NCI-H128 (cell line): Measurements from ENCODE around the gene CHTF8.
A peak's percentile ranks its signal among the peaks of the same experiment; 100 is the strongest.
"Not testable (repeated sequence)": the region's sequence is repeated elsewhere in the genome, so short reads cannot be mapped to it uniquely, and the experiment has no call there.

ENCODE experiments used
- DNase-seq: peaks from one replicate; lab custom pipeline; 2025; ENCODE audit not compliant: unreplicated experiment; lab: John Stamatoyannopoulos, UW

The CHTF8 gene, protein sequence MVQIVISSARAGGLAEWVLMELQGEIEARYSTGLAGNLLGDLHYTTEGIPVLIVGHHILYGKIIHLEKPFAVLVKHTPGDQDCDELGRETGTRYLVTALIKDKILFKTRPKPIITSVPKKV

DNA sequence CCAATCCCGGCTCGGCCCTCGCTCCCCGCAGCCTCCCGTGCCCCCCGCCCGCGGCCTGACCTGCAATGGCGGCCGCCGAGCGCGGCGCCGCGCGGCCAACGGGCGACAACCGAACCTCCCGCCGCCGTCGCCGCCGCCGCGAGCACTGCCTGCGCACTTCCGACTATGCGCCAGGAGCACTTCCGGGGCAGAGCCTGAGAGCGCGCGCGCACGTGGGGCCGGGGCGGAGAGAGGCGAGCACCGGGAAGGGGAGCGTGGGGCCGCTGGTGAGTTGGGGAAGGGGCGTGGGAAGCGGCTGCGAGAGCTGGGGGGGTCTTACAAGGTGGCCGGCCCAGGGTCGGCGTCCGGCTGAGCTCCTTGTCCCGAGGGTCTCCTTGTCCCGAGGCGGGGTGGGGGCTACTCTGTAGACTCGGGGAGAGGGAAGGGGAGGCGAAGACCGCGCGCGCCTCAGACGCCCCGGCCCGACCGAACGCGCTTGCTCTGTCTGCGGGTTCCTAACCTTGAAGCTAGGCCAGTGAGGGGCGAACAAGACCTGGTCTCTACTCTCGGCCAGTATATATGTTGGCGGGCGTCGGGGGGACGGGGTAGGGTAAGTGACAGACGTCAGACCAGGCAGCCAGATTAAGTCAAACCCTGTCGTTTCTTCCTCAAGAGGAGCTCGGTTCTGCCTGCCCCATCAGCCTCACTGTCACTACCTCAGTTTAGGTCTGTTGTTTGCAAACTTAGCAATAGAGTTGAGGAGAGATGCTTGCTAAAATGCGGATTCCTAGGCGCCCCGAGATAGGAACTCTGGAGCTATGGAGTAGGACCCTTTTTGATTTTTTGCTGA, at the start of gene CHTF8, which contains the start of gene UTP4:
Gene CHTF8, minus strand, starts transcription at position 165 of the 829 bp plus-strand sequence. CDS start 11,130 bp downstream, outside the sequence.
Gene UTP4, plus strand, starts transcription at position 226 of the 829 bp plus-strand sequence. CDS start 811 bp downstream, outside the sequence.
- DNase-seq, result peak; percentile 45

DNA sequence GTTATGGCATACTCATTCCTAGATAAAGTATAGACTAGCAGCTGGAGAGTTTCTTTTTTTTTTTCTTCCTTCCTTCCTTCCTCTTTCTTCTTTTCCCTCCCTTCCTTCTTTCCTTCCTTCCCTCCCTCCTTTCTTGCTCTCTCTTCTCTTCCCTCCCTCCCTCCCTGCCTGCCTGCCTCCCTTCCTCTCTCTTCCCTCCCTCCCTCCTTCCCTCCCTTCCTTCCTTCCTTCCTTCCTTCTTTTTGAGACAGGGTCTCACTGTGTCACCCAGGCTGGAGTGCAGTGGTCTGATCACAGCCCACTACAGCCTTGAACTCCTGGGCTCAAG, 47.6 kb upstream of the CHTF8 start:
- no peak for DNase-seq

DNA sequence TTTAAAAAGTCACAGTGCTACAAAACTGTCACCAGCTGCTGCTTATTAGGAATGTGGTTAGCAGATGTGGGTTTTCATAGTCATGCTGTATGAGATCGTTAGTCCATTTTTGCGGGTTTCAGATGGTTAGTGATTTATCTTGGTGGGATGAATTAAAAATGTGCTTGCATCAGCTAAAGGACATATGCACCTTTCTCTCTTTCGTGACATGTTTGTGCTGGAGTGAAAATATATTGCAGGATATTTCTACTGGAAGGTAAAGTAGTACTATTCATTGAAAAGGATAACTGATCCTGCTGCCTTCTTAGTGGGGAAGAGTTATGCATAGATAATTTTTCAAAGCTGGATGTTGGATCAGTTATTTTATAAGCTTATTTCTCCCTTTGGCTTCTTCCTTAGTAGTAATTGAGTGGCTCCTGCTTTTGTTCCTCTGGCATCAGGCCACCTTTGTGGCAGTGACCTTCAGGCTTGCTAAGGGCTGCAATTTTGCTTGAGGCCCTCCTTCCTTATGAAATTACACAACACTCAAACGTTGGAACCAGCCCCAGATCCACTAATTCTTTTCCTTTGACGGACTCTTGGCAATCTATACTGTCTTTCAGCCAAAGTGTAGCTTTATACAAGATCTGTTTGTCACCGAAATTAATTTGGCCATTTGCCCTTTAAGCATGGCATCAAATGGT, 47.1 kb upstream of the CHTF8 start:
- DNase-seq, result no peak

DNA sequence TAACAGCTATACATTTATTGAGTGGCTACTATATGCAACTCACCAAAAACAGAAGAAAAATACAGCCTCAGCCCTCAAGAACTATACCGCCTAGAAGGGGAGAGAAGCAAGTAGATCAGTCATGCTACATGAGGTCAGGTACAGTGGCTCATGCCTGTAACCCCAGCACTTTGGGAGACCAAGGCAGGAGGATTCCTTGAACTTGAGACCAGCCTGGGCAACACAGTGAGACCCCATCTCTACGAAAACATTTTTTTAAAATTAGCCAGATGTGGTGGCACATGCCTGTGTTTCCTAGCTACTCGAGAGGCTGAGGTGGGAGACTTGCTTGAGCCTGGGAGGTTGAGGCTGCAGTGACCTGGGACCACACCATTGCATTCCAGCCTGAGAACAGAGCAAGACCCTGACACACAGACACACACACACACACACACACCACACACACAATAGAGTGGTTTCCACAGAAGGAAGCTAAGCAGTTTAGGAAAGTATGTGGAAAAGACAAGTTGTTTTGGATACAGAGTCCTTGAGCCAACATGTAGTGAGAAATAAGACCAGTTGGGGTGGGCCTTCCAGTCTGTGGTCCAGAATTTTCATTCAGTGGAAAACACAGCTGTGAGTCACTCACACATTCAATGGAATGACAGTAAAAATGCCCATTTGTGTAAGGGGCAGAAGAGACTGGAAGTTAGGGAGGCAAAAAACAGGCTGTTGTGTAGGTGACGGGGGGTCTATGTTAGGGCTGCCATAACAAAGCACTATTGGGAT, 43.8 kb upstream of the CHTF8 start:
- DNase-seq, result no peak

DNA sequence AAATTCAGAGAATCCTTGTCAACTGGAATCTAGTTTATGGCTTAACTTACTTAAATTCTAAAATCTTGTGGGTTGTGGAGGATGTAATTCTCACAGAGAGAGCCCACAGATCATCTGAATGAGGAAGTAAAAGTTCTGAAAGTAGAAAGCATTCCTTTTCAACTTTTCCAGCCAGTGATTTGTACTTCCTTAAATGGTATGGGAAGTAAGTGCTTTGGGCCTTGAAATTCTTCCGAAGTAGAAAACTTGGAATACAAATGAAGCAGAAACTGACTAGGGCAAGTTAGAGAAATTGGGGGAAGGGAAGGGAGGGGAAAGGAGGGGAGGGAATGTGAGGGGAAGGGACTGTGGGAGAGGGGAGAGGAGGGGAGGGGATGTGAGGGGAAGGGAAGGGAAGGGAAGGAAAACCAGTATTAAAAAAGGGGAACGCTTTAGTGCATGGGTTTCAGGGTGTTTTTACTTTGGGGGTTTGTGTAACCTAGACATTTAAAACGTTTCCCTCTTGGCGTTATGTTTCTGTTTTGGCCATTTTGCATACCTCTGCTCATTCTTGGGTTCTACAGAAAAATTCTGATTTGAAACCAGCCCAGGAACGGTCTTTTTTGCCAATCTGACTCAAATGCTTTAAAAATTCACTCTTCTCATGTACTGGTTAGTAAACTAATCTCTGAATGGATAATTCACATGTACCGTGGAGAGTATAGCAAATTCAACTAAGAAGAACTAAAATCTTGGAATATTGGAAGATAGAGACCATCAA, 39.1 kb upstream of the CHTF8 start:
- no peak for DNase-seq

DNA sequence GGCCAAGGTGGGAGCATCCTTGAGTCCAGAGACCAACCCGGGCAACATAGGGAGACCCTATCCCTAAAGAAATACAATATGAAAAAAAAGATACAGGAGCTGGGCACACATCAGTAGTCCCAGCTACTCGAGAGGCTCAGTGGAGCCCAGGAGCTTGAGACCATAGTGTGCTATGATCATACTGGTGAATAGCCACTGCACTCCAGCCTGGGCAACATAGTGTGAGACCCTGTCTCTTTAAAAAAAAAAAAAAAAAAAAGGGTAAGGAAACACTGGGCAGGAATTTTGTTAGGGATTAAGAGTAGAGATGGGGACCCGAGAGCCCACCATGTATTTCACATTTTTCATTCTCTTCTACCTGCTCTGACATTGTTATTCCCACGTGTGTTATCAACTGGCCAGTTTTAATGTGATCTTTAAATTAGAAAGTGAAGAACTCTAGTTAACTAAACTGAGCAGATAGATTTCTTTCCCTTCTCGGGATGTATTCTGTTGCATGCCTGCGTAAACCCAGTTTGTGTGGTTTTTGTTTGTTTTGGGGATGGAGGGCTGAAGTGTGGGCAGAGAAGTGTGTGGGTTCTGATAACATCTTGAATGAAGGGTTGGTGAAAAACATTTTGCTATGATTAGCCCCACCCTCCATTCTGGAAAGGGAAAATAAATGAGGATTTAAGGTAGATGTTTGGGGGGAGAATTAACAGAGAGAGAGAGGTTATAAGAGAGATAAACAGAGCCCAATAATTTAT, 37.4 kb upstream of the CHTF8 start:
- DNase-seq, result no peak

DNA sequence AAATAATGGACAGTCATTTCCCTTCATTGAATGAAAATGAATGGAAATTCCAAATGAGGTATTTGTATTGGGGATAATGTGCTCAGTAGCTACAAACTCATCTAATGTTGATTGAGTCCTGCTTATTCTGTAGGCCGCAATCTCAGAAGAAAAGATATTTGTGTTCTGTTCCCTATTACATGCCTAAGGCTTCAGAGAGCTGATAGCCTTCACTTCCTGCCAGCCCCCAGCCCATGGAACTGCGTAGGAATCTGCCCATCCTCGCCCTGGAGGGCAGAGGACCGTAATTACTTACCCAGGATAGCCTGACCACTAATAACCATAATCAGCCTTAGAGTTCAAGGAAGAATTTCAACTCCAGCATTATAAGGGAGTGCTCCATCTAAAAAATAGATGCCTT, 36.7 kb upstream of the CHTF8 start:
- DNase-seq, result no peak

DNA sequence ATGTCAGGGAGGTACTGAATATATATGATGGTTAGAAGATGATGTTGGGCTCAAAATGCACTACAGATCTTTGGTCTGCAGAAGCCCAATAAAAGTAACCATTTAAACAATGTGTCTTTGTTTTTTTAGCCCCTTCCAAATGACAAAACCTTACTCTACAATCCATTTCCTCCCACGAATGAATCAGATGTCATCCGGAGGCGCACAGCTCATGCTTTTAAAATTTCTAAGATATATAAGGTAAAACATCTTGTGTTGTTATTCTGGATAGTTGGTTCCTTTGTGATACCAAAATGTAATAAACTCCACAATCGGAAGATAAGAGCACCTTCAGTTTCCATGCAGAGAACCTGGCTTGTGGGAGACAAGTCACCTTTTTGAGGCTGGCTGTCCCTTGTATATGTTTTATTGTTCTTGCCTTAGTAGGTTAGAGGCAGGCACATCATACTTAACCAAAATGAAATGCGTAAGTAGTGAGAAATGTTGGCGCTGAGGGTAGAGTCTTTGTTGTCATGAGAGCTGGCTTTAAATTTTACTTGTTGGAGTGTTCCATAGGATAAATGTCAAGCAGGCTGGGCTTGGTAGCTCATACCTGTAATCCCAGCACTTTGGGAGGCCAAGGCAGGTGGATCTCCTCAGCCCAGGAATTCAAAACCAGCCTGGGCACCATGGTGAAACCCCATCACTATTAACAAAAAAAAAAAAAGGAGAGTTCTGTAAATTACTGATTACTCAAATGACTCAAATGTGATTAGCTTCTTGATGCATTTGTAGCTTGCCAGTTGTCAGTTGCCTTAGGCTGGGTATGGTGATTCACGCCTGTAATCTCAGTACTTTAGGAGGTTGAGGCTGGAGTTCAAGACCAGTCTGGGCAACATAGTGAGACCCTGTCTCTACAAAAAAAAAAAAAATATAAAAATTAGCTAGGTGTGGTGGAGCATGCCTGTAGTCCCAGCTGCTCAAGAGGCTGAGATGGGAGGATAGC, 34.9 kb upstream of the CHTF8 start:
- no peak for DNase-seq

DNA sequence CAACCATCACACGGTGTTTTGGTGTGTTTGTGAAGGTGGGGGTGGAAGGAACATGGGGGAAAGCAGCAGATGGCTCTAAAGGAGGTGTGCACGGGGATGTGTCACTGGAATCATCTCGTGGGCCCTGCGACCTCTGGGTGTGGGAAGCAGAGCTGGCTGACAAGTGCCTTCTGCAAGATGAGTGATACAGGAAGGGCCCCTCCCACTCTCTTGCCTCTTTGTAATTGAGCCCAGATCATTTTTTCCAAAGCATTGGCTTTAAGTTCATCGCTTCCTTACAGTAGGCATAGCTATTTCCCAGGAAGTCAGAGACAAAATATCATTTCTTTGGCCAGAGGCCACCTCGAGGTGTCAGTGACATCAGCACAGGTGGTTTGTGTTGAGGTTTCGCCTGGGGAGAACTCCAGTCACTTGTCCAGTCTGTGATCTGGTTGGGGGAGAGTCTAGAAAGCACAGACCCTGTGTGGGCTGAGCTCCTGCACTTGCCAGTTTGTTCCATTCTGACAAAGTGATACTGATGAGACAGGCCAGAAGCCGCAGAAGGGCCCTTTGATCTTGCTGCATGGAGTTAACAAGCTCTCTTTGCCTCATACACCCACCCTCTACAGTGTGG, 33.9 kb upstream of the CHTF8 start:
- no peak for DNase-seq

DNA sequence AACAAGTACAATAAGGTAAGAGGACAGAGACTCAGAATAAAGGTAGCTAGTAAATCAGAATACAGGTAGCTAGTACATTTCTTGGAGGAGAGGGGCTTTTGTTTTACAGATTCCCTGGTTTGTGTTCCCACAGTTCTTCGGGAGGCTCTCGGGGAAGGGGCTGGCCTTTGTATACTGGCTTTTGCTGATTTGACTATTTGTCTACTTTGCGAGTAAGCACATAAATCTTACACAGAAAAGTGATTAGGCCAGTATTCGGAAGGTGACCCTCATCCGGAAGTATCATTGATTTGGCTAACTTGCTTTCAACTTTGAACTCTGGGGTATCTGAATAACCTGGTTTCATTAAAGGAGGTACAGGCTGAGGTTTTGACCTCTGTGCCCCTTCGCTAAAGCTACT, 33.2 kb upstream of the CHTF8 start:
- no peak for DNase-seq

DNA sequence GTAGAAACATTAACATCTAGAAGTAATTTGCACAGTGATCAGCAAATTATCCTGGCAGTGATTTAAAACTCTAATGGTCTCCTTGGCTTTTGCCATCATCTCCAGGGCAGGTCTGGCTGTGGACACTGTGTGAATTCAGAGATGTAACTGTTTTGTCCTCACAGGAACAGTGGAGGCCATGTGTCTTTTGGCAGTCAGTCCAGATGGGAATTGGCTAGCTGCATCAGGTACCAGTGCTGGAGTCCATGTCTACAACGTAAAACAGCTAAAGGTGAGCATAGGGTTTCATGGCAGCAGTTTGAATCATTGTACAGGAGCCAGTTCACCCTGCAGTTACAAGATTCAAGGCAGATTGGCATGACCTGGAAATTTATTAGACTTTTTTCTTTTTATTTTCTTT, 27.8 kb upstream of the CHTF8 start:
- DNase-seq, result no peak

DNA sequence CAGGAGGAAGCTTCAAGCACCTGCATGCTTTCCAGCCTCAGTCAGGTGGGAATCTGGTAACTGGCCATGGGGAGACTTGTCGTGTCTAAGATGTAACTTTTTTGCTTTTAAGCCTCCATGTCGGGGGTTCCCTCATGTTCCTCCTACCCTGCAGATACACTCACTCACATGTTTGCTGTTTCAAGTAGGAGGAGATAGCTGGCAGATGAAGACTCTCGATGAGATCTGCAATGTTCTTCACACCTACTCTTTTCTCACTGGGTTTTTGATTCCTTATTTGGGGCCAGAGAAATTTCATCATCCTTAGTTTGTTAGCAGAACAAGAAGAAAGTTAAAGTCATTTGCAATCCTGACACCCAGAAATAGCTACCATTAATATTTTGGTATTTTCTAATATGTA, 24.8 kb upstream of the CHTF8 start:
- DNase-seq, result no peak

DNA sequence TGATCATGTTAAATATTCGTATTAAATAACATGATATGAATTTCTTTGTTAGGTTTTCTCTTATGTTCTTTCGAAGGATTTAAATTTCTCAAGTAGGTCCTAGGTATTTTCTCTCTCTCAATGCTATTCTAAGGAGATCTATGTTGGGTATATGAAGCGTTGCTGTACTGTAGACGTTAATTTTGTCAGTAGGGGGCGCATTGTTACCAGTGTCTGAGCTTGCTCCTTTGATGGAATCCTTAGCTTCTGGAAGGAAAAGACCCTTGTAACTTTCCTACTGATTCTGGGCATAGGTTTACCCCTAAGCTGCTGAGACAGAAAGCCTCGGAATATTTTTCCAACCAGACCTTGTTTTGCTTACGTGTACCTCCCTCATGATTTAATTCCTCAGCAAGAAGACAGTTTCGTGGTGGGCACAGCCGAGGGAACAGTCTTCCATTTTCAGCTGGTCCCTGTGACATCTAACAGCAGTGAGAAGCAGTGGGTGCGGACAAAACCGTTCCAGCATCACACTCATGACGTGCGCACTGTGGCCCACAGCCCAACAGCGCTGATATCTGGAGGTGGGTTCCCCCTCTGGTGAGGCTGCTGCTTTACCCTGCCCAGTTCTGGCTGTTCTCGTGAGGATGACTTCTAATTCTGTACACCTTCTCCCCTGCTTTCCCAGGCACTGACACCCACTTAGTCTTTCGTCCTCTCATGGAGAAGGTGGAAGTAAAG, 17.9 kb upstream of the CHTF8 start:
- peak; percentile 4 for DNase-seq

DNA sequence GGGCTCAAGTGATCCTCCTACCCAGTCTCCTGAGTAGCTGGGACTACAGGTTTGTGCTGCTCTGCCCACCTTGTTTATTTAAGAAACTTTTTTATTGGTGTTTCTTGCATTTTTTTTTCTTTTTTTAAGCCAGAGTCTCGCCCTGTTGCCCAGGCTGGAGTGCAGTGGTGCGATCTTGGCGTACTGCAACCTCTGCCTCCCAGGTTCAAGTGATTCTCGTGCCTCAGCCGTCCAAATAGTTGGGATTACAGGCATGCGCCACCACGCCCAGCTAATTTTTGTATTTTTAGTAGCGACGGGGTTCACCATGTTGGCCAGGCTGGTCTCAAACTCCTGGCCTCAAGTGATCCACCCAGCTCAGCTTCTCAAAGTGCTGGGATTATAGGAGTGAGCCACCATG, 17.2 kb upstream of the CHTF8 start:
- DNase-seq, result not testable (repeated sequence)

DNA sequence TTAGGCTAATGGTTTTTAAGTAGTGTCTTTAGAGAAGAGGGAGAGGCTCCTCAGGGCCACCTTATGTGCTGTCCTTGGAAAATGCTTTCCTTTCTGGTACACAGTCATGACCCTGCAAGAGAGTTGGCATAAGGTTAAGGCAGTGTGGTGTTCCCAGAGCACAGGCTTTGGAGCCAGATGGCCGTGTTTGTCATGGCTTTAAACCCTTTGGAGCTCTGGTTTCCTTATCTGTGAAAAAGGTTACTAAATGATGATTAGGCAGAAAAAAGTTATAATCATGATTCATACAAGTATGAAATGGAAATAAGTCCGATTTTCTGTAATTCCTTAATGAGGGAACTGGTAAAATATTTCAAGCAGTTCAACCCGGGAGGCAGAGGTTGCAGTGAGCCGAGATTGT, 13.3 kb upstream of the CHTF8 start:
- no peak for DNase-seq

DNA sequence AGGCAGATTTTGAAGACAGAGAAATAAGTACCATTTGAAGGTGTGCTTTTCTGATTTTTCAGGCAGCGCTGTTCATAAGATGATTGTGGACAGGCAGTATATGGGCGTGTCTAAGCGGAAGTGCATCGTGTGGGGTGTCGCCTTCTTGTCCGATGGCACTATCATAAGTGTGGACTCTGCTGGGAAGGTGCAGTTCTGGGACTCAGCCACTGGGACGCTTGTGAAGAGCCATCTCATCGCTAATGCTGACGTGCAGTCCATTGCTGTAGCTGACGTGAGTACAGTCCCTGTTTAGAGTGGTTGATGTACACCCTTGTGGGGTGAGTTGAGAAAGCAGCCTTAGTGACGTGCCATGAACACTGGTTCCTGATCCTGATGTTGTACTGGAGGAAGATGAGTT, 10.7 kb upstream of the CHTF8 start:
- DNase-seq, result no peak

DNA sequence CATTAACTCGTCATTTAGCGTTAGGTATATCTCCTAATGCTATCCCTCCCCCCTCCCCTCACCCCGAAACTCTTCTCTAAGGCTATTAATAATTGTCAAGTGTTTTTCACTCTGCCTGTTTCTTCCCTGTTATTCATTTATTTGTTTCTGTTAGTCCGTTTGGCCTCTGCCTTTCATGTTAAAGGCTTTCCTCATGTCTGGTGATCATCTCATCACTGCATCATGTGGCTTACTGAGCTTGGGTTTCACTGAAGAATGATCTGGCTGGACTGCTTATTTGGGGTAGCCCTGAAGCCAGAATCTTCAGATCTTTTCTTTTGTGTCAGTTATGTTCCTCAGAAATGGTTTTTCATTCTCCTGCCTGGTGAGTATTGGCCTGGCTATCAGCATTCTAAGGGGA, 9.5 kb upstream of the CHTF8 start:
- DNase-seq, result no peak

DNA sequence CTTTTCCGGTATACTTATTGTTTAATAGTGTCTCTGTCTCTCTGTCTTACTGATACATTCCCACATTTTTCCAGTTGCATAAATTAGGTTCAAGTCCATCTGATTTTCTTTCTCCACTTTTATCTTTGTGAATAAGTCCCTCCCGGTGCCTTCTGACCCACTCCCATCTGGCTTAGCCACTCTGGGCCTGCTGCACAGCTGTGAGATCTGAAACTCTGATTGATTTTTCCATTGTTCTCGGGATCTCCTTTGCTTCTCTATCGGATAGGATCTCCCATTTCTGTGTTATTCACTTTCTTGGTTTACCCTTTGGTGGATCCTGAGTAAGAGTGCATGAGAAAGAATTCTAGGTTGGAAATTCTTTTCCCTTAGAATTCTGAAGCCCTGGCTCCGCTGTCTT, 8.6 kb upstream of the CHTF8 start:
- DNase-seq, result no peak
